HEK293 (cell line): ENCODE data around the gene BCAS3.

Experiments used
- CTCF ChIP-seq: fragments of 450-650 bp; formaldehyde crosslinking; IDR thresholded peaks from 2 replicates; pipeline ENCODE4 v1.5.1; 2016; ENCODE audit warnings: missing biosample characterization, missing genetic modification characterization
- PBX3 ChIP-seq: sonication (generic); formaldehyde crosslinking; IDR thresholded peaks from 2 replicates; pipeline ENCODE4 v1.8.1; 2022; ENCODE audit warnings: mild to moderate bottlenecking, moderate library complexity, missing genetic modification reagents
- SCRT2 ChIP-seq: fragments of 450-650 bp; formaldehyde crosslinking; IDR thresholded peaks from 2 replicates; pipeline ENCODE4 v1.5.1; 2016; ENCODE audit warnings: missing biosample characterization, missing genetic modification characterization
- TCF7L2 ChIP-seq: IDR thresholded peaks from 2 replicates; pipeline ENCODE4 v1.6.1; 2011; ENCODE audit warnings: low read depth, mild to moderate bottlenecking, inconsistent platforms, low read length, moderate library complexity, borderline replicate concordance
- ZBTB17 ChIP-seq: fragments of 450-650 bp; formaldehyde crosslinking; IDR thresholded peaks from 2 replicates; pipeline ENCODE4 v1.5.1; 2016; ENCODE audit warnings: missing biosample characterization, missing genetic modification characterization
- ZNF184 ChIP-seq: fragments of 450-650 bp; IDR thresholded peaks from 2 replicates; pipeline ENCODE4 v1.5.1; 2018; ENCODE audit warnings: missing biosample characterization, mild to moderate bottlenecking, missing genetic modification characterization
- ZNF354C ChIP-seq: fragments of 450-650 bp; formaldehyde crosslinking; IDR thresholded peaks from 2 replicates; pipeline ENCODE4 v1.5.1; 2016; ENCODE audit warnings: missing biosample characterization, missing genetic modification characterization, low read depth, borderline replicate concordance
- ZNF426 ChIP-seq: fragments of 450-650 bp; formaldehyde crosslinking; IDR thresholded peaks from 2 replicates; pipeline ENCODE4 v1.5.1; 2017; ENCODE audit warnings: missing biosample characterization, missing genetic modification characterization, mild to moderate bottlenecking, inconsistent platforms, moderate library complexity
- ZNF555 ChIP-seq: fragments of 450-650 bp; formaldehyde crosslinking; conservative IDR thresholded peaks from 2 replicates; pipeline ENCODE4 v1.5.1; 2017; ENCODE audit warnings: missing biosample characterization, mild to moderate bottlenecking, missing genetic modification characterization, inconsistent platforms
- ZNF785 ChIP-seq: fragments of 450-650 bp; formaldehyde crosslinking; IDR thresholded peaks from 2 replicates; pipeline ENCODE4 v1.5.1; 2016; ENCODE audit warnings: missing biosample characterization, missing genetic modification characterization
- ZSCAN30 ChIP-seq: fragments of 450-650 bp; IDR thresholded peaks from 2 replicates; pipeline ENCODE4 v1.5.1; 2018; ENCODE audit warnings: missing biosample characterization, mild to moderate bottlenecking, missing genetic modification characterization, moderate library complexity

GRCh38 chr17:61124562-61124961 is 446.9 kb downstream of the BCAS3 start:
- TF ChIP-seq CTCF (tag by site-specific recombination) (no peak), ZNF354C (tag by site-specific recombination) (no peak), ZNF555 (tag by site-specific recombination) (no peak), TCF7L2 (no peak), ZNF184 (no peak), ZSCAN30 (no peak), PBX3 (no peak), ZNF785 (tag by site-specific recombination) (no peak), ZNF426 (tag by site-specific recombination) (no peak), ZBTB17 (tag by site-specific recombination) (no peak), SCRT2 (no peak)
